Subcutaneous preadipocyte (primary cell): ENCODE measurements around the gene DAZL. TPM values are rescaled to one million over a fixed set of nuclear protein-coding genes. Genes with fewer than 3 reads are reported as not detected.

ENCODE experiments used
- total RNA-seq: library from RNA; depleted of rRNA; stranded (reverse); fragments of >200 nt; gene quantifications from 2 replicates; pipeline ENCODE4 v1.2.3, GENCODE V29; 2012

The DAZL gene, protein sequence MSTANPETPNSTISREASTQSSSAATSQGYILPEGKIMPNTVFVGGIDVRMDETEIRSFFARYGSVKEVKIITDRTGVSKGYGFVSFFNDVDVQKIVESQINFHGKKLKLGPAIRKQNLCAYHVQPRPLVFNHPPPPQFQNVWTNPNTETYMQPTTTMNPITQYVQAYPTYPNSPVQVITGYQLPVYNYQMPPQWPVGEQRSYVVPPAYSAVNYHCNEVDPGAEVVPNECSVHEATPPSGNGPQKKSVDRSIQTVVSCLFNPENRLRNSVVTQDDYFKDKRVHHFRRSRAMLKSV
- 0.37 and 0.59 TPM in 2 replicates for total RNA-seq

DNA sequence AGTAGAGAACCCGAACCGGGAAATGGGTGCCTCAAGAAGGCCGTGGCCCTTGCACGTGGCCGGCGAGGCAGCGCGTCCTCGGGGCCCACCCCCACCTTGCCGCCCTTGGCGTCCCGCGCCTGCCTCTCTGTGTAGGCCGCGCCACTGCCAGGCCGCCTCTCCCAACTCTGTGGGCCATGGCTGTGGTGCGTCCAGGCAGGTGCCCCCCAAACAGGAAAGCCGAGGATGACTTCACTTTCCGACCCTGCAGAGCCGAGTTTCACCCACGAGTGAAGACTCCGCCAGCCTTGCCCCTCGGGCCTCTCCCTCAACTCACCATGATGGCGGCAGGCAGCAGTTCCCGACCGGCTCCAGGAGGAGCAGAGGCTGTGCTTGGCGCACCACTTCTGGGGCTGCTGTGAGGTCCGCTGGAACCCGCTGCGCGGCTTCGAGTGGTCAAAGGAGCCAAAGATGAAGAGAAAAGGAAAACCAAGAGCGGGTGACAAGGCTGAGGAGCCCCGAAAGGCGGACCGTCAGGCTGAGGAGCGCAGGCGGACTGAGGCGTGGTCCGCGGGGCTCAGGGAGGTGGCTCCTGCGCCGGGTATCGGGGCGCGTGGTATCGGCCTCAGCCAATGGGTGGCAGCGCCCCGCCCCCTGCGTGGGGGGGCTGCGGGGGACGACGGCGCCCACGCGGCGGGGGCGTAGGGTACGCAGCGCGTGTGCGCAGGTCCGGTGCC, at the start of gene DAZL:
Gene DAZL (minus strand): TSS at position 537 of the 716 bp plus-strand sequence. CDS start 218 bp downstream, at position 319.

Other genes starting within 250 kb of the DAZL start
- 40.4 and 55.5 TPM in 2 replicates for gene RFTN1, start 91.7 kb downstream of the DAZL start, total RNA-seq